Measurements from ENCODE around the gene UBE2J1. TPM values are rescaled to one million over a fixed set of nuclear protein-coding genes. Genes with fewer than 3 reads are reported as not detected.

UBE2J1 gene
- total RNA-seq, 1 donor from 2014 or later, result 32.8 TPM

DNA sequence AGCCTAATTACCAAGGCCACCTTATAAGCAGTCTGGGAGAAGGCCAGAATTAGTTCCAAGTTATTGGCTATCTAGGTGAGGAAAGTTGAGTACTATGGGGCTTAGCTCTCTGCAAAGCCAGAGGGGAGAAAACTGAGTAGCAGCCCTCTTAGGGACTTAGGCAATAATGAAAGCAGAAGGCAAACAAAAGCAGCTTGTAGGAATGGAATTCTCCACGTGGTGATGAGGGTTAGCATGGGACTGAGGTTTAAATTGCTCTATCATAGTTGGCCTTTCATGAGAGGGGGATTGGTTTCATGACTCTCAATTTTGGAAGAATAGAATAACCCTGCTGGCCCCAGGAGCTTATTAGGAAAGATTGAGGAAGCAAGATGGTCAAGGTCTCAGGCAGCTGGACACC, 7.0 kb upstream of the UBE2J1 start:
- TF ChIP-seq, protein P1, sequence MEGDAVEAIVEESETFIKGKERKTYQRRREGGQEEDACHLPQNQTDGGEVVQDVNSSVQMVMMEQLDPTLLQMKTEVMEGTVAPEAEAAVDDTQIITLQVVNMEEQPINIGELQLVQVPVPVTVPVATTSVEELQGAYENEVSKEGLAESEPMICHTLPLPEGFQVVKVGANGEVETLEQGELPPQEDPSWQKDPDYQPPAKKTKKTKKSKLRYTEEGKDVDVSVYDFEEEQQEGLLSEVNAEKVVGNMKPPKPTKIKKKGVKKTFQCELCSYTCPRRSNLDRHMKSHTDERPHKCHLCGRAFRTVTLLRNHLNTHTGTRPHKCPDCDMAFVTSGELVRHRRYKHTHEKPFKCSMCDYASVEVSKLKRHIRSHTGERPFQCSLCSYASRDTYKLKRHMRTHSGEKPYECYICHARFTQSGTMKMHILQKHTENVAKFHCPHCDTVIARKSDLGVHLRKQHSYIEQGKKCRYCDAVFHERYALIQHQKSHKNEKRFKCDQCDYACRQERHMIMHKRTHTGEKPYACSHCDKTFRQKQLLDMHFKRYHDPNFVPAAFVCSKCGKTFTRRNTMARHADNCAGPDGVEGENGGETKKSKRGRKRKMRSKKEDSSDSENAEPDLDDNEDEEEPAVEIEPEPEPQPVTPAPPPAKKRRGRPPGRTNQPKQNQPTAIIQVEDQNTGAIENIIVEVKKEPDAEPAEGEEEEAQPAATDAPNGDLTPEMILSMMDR (IDR thresholded peaks at IDR 0.05), result no peak
- H3K4me3 Mint-ChIP-seq, result no peak overlapping the region
- no peak for ATAC-seq (ENCODE audit: low read depth)
- H3K4me1 Mint-ChIP-seq, result peaks cover 77% of the 10 kb centered on the region
- CTCF ChIA-PET, result interaction anchor here (1.1 to 6.6 kb wide), 3 partner anchors 10 to 377 kb away, joined by 6 to 41 read pairs (median 6); no protein-coding TSS in a partner anchor
- H3K27me3 Mint-ChIP-seq, result no peaks in the 10 kb centered on the region
- no peaks in the 10 kb centered on the region for H3K9me3 Mint-ChIP-seq
- no peaks in the 10 kb centered on the region for H3K36me3 Mint-ChIP-seq (ENCODE audit: low read depth)
- intact Hi-C loops (cut with micrococcal nuclease), result loop anchor here (5.0 to 10.0 kb wide), 2 partner anchors 1015 to 1228 kb away; partner anchors contain the start of gene MAP3K7
- H3K27ac Mint-ChIP-seq, result peak overlapping the region; percentile 31
- DNase-seq, result no peak
- POLR2A ChIA-PET, result interaction anchor here (0.6 to 1.7 kb wide), 4 partner anchors 8 to 350 kb away, joined by 4 to 13 read pairs (median 7); partner anchors contain the start of gene PNRC1

DNA sequence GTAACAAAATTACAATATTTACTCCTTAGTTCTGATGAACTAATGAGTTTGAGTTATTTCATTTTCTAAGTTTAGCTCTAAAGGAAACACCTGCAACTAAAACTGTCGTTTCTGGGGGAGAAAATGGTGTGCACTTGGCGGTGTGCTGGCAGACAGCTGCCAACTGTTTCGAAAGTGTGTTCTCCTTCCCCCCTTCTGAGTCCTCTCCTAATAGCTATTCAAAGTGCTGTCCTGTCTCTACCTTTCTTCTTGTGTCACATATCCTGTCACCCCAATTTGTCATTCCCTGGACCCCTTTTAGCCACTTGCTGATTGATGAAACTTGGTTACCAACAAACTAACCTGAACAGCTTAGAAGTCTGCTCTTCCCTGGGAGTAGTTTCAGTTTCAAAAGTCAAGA, 4.9 kb upstream of the UBE2J1 start:
- intact Hi-C loops (cut with micrococcal nuclease), result loop anchor here (5.0 to 10.0 kb wide), 2 partner anchors 1017 to 1230 kb away; partner anchors contain the start of gene MAP3K7
- ATAC-seq (ENCODE audit: low read depth) (no peak), DNase-seq (no peak)
- CTCF ChIA-PET, result interaction anchor here (1.1 to 9.4 kb wide), 4 partner anchors 8 to 15 kb away, joined by 5 to 64 read pairs (median 8); no protein-coding TSS in a partner anchor
- Mint-ChIP-seq H3K4me3 (peak overlapping the region; percentile 95), H3K27ac (peak overlapping the region; percentile 100), H3K27me3 (no peaks in the 10 kb centered on the region), H3K4me1 (peaks cover 80% of the 10 kb centered on the region), H3K36me3 (ENCODE audit: low read depth) (no peaks in the 10 kb centered on the region), H3K9me3 (no peaks in the 10 kb centered on the region)
- TF ChIP-seq, protein P1 (IDR thresholded peaks at IDR 0.05), result no peak
- POLR2A ChIA-PET, result interaction anchor here (0.6 to 4.6 kb wide), 4 partner anchors 9 to 277 kb away, joined by 4 to 34 read pairs (median 10); partner anchors contain the start of gene PNRC1

DNA sequence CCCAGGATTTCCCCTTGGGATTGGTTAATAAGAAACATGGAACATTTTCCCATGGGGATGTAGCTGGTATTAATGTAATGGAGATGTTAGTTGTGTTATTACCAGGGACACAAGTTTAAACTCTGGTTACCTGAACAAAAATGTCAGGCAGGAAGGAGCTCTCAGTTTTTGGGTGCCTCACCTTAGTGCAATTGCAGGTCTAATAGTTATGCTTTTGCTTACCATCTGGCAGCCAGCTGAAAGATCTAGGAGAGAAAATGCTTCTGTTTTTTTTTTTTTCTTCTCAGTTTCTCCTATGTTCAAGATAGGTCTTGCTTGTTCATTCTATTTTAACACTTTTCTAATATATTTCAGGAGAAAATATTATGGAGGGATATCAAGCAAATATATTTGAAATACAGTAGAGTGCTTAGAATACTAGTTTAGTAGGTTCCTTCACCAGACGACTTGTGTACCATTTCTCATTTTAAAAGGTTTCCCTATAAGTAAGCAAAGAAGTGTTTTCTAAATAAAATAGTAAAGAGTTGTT, 4.2 kb upstream of the UBE2J1 start:
- no peak for ATAC-seq (ENCODE audit: low read depth)
- POLR2A ChIA-PET, result interaction anchor here (0.6 to 4.6 kb wide), 7 partner anchors 10 to 924 kb away, joined by 4 to 34 read pairs (median 6); partner anchors contain the start of genes LYRM2 and PNRC1
- no peak for DNase-seq
- intact Hi-C loops (cut with micrococcal nuclease), result loop anchor here (5.0 to 10.0 kb wide), 2 partner anchors 1018 to 1231 kb away; partner anchors contain the start of gene MAP3K7
- TF ChIP-seq, protein P1 (IDR thresholded peaks at IDR 0.05), result no peak
- Mint-ChIP-seq H3K36me3 (ENCODE audit: low read depth) (peaks cover 3% of the 10 kb centered on the region), H3K4me1 (peaks cover 83% of the 10 kb centered on the region), H3K9me3 (no peaks in the 10 kb centered on the region), H3K27ac (peak overlapping the region; percentile 100), H3K4me3 (peak overlapping the region; percentile 95), H3K27me3 (no peaks in the 10 kb centered on the region)
- CTCF ChIA-PET, result interaction anchor here (1.1 to 9.4 kb wide), 4 partner anchors 9 to 15 kb away, joined by 5 to 64 read pairs (median 8); no protein-coding TSS in a partner anchor

DNA sequence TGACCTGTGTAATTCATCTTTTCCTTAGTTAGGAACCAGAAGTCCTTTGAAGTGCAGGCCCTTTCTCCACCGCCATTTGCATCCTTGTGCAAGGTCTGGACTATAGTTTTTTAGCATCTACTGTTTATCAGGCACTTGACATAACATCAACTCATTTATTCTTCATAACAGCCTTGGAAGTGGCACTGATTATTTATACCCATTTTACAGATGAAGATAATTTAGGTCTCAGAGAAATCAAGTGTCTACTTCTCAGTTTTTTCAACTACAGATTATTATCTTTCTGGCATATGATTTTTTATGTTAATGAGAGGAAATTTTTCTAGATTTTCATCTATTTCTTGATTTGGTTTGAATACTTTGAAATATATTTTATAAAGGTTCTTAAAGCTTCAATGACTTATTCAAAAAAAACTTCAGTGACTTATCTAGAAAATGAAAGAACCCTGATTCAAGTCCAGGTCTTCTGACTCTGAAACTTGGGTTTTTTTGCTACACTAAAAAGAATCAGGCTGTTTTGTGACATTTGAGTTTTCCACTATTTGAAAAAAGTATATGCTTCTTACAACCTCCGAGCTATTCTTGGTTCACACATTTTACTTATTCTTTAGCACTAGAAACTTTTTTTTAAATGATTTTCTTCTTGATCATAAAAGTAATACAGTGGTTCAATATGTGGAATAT, 3.1 kb upstream of the UBE2J1 start:
- TF ChIP-seq, protein P1 (IDR thresholded peaks at IDR 0.05), result no peak
- H3K4me3 Mint-ChIP-seq, result peak overlapping the region; percentile 11
- no peaks in the 10 kb centered on the region for H3K9me3 Mint-ChIP-seq
- DNase-seq, result no peak
- intact Hi-C loops (cut with micrococcal nuclease), result loop anchor here (5.0 to 10.0 kb wide), 2 partner anchors 1019 to 1232 kb away; partner anchors contain the start of gene MAP3K7
- peaks cover 3% of the 10 kb centered on the region for H3K36me3 Mint-ChIP-seq (ENCODE audit: low read depth)
- peaks cover 83% of the 10 kb centered on the region for H3K4me1 Mint-ChIP-seq
- POLR2A ChIA-PET, result interaction anchor here (0.6 to 4.6 kb wide), 8 partner anchors 10 to 925 kb away, joined by 3 to 34 read pairs (median 5); partner anchors contain the start of genes LYRM2, PM20D2 and PNRC1
- CTCF ChIA-PET, result interaction anchor here (2.3 to 9.4 kb wide), 2 partner anchors 10 to 16 kb away, joined by 9 to 64 read pairs; no protein-coding TSS in a partner anchor
- peak overlapping the region; percentile 100 for H3K27ac Mint-ChIP-seq
- no peaks in the 10 kb centered on the region for H3K27me3 Mint-ChIP-seq
- ATAC-seq (ENCODE audit: low read depth), result no peak

All from activated B cell treated with CpG ODN at 0.5 μM for 24 hours (primary cell).